HUES6 (cell line): Measurements from ENCODE around the gene L3MBTL1.

Experiments
- H3K27ac ChIP-seq: 2 replicates; pipeline ENCODE4 v1.7.0; 2013; ENCODE audit warnings: low read depth, mild to moderate bottlenecking, low read length, inconsistent platforms
- H3K27me3 ChIP-seq: 2 replicates; pipeline ENCODE4 v1.6.1; 2013; ENCODE audit warnings: low read length; ENCODE audit not compliant: control insufficient read depth, insufficient read depth
- H3K36me3 ChIP-seq: 2 replicates; pipeline ENCODE4 v1.6.1; 2013; ENCODE audit warnings: low read length; ENCODE audit not compliant: control insufficient read depth, insufficient read depth
- H3K4me1 ChIP-seq: 2 replicates; pipeline ENCODE4 v1.6.1; 2013; ENCODE audit warnings: low read length; ENCODE audit not compliant: control insufficient read depth, insufficient read depth
- H3K4me3 ChIP-seq: 2 replicates; pipeline ENCODE4 v1.5.1; 2013; ENCODE audit warnings: low read depth, low read length
- H3K9ac ChIP-seq: one replicate; pipeline ENCODE4 v1.6.1; 2013; ENCODE audit warnings: mild to moderate bottlenecking, low read length
- H3K9me3 ChIP-seq: 2 replicates; pipeline ENCODE4 v1.6.1; 2013; ENCODE audit warnings: low read depth, low read length; ENCODE audit not compliant: control insufficient read depth, insufficient read depth

Gene L3MBTL1

GRCh38 chr20:43536817-43537440 is 29.4 kb downstream of the L3MBTL1 start:
- H3K4me1 ChIP-seq = no peaks in the 10 kb centered on the region
- H3K9me3 ChIP-seq = no peaks in the 10 kb centered on the region
- H3K4me3 ChIP-seq = no peak overlapping the region
- H3K36me3 ChIP-seq = peaks cover 55% of the 10 kb centered on the region
- no peak overlapping the region for H3K27ac ChIP-seq
- no peak overlapping the region for H3K9ac ChIP-seq
- no peaks in the 10 kb centered on the region for H3K27me3 ChIP-seq

DNA sequence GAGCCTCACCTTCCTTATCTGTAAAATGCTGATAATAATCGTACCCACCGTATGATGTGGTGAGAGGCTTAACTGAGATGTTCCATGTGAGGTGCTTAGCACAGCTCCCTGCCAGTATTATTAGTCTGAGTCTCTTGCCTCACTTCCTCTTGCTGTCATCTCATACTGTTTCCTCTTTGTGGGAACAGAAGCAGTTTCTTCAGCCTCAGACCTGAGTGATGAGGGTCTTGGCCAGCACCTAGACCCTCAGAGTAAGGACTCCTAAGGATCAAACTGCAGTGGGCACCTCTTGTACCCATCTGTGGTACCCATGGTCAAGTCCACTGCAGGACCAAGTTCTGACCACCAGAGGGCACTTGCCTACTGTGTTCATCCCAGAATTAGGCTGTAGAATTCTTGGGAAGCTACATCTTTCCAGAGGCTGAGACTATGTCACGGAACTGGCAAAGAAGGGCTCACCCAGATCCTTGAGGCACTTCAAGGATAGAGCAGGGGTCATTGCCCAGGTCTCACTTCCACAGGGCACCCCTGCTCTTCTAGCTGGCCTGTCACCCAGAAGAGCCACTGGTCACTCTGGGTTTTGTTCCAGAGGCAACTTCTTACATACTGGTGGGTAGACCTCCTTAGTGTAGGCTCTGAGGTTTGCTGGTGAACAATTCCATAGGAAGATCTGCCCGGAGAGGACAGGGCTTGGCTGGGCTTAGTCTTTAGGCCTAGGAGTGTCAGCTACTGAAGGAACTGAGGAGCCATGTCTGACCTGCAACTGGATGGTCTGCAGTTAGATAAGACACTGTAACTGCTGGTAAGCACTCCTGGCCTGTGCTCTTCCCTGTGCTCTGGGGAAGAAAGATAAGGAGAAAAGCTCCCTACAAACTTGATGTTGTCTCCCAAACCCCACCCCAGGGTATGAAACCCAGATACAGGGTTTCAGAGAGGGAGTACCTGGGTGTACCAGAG is 30.7 kb downstream of the L3MBTL1 start:
- Histone ChIP-seq H3K4me3 (no peak overlapping the region), H3K4me1 (no peaks in the 10 kb centered on the region), H3K9ac (no peak overlapping the region), H3K27me3 (no peaks in the 10 kb centered on the region), H3K36me3 (peaks cover 54% of the 10 kb centered on the region), H3K27ac (no peak overlapping the region), H3K9me3 (no peaks in the 10 kb centered on the region)

DNA sequence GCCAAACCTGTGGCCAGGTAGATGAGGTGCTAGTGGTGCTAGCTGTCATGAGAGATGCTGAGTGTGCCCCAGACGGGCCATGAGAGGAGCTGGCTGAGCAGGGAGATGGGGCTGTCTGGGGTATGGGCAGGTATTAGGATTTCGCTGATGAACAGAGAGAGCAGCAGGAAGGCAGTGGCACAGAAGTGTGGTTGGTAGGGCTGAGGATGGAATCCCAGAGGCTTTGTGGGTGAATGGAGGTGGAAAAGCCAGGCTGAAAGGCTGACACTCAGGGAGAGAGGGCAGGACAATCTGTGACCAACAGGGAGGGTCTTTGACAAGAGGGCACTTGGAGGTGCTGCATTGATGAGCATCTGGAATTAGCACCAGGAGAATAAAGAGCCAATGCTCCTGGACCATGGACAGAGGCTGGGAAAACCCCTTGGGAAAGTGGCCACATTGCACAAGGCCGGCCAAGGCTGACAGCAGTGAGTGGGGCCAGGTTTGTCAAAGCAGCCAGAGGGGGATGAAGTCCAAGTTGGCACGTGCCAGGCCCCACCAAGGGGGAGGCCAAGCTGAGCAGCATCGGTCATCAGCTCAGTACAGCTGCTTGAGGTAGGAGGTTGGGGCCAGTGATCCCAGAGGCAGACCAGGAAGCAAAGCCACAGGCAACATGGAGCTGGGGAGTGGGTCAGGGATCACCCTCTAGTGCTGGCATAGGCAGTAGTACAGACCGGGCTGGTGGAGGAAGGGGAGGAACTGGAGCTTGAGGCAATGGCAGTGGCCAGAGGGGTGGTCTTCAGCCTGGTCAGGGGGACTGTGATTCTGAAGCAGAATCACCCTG is 31.6 kb downstream of the L3MBTL1 start:
- peaks cover 45% of the 10 kb centered on the region for H3K36me3 ChIP-seq
- H3K27me3 ChIP-seq = no peaks in the 10 kb centered on the region
- H3K4me3 ChIP-seq = no peak overlapping the region
- no peaks in the 10 kb centered on the region for H3K4me1 ChIP-seq
- H3K27ac ChIP-seq = no peak overlapping the region
- no peak overlapping the region for H3K9ac ChIP-seq
- H3K9me3 ChIP-seq = no peaks in the 10 kb centered on the region

GRCh38 chr20:43539975-43540672 is 32.6 kb downstream of the L3MBTL1 start:
- no peaks in the 10 kb centered on the region for H3K9me3 ChIP-seq
- no peak overlapping the region for H3K27ac ChIP-seq
- H3K9ac ChIP-seq = no peak overlapping the region
- no peaks in the 10 kb centered on the region for H3K4me1 ChIP-seq
- no peaks in the 10 kb centered on the region for H3K27me3 ChIP-seq
- peaks cover 38% of the 10 kb centered on the region for H3K36me3 ChIP-seq
- H3K4me3 ChIP-seq = no peak overlapping the region

- no peaks in the 10 kb centered on the region for H3K27me3 ChIP-seq
- no peak overlapping the region for H3K9ac ChIP-seq
- no peaks in the 10 kb centered on the region for H3K4me1 ChIP-seq
- no peak overlapping the region for H3K27ac ChIP-seq
- peaks cover 35% of the 10 kb centered on the region for H3K36me3 ChIP-seq
- H3K9me3 ChIP-seq = no peaks in the 10 kb centered on the region
- no peak overlapping the region for H3K4me3 ChIP-seq
Observed at GRCh38 chr20:43540673-43541060, 33.2 kb downstream of the L3MBTL1 start.

- Histone ChIP-seq H3K9ac (no peak overlapping the region), H3K36me3 (peaks cover 35% of the 10 kb centered on the region), H3K27ac (no peak overlapping the region), H3K27me3 (no peaks in the 10 kb centered on the region), H3K9me3 (no peaks in the 10 kb centered on the region; the same call in 1 of the 2 replicates), H3K4me1 (no peaks in the 10 kb centered on the region), H3K4me3 (no peak overlapping the region)
Observed at GRCh38 chr20:43541214-43541613, 33.7 kb downstream of the L3MBTL1 start.

DNA sequence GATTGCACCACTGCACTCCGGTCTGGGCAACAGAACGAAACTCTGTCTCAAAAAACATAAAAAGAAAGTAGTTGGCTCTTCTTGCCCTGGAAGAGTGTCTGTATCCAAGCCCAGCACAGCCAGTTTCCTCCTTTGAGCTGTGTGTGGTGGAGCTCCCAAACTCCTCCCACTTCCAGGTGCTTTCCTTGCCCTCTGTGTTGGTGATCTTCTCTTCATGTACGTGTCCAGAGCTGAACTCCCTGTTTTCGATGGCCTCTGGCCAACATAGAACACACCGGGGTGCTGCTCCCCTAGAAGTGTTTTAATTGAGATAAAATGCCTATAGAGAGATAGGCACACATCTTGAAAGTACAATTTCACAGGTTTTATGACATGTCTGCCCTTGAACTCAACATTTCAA is 34.7 kb downstream of the L3MBTL1 start:
- H3K9me3 ChIP-seq = no peaks in the 10 kb centered on the region; the same call in 1 of the 2 replicates
- no peak overlapping the region for H3K27ac ChIP-seq
- no peak overlapping the region for H3K9ac ChIP-seq

GRCh38 chr20:43542674-43543073 is 35.2 kb downstream of the L3MBTL1 start:
- H3K9ac ChIP-seq = no peak overlapping the region

More for the DNA sequence above, 34.7 kb downstream of the L3MBTL1 start:
- Histone ChIP-seq H3K36me3 (peaks cover 37% of the 10 kb centered on the region), H3K27me3 (no peaks in the 10 kb centered on the region), H3K4me1 (no peaks in the 10 kb centered on the region), H3K4me3 (no peak overlapping the region)

GRCh38 chr20:43543138-43543537 is 35.6 kb downstream of the L3MBTL1 start:
- Histone ChIP-seq H3K4me3 (no peak overlapping the region), H3K27me3 (no peaks in the 10 kb centered on the region)

More at GRCh38 chr20:43542674-43543073, 35.2 kb downstream of the L3MBTL1 start:
- H3K4me1 ChIP-seq = no peaks in the 10 kb centered on the region
- H3K27ac ChIP-seq = no peak overlapping the region
- H3K9me3 ChIP-seq = peaks cover 5% of the 10 kb centered on the region; the same call in 1 of the 2 replicates
- no peaks in the 10 kb centered on the region for H3K27me3 ChIP-seq
- peaks cover 35% of the 10 kb centered on the region for H3K36me3 ChIP-seq
- H3K4me3 ChIP-seq = no peak overlapping the region

GRCh38 chr20:43544501-43544900 is 37.0 kb downstream of the L3MBTL1 start:
- no peak overlapping the region for H3K27ac ChIP-seq
- no peaks in the 10 kb centered on the region for H3K4me1 ChIP-seq
- H3K9me3 ChIP-seq = peaks cover 6% of the 10 kb centered on the region; the same call in 1 of the 2 replicates
- H3K27me3 ChIP-seq = no peaks in the 10 kb centered on the region
- no peak overlapping the region for H3K4me3 ChIP-seq
- no peak overlapping the region for H3K9ac ChIP-seq
- H3K36me3 ChIP-seq = peaks cover 26% of the 10 kb centered on the region

More at GRCh38 chr20:43543138-43543537, 35.6 kb downstream of the L3MBTL1 start:
- Histone ChIP-seq H3K9ac (no peak overlapping the region), H3K9me3 (peaks cover 6% of the 10 kb centered on the region; the same call in 1 of the 2 replicates), H3K27ac (no peak overlapping the region), H3K36me3 (peaks cover 31% of the 10 kb centered on the region), H3K4me1 (no peaks in the 10 kb centered on the region)
